ENCODE data around the gene UBXN6.

Gene UBXN6

GRCh38 chr19:4456843-4457653, 546 bp downstream of the UBXN6 start:
- peak; percentile 91 for DNase-seq (ENCODE audit: low spot score)

GRCh38 chr19:4456476-4456842, 1.1 kb downstream of the UBXN6 start:
- DNase-seq (ENCODE audit: low spot score), result peak; percentile 58

- peak; percentile 65 for DNase-seq (ENCODE audit: low spot score)
These were observed 1.7 kb downstream of the UBXN6 start for GRCh38 chr19:4455719-4456475.

- peak; percentile 78 for DNase-seq (ENCODE audit: low spot score)
These were observed 2.6 kb downstream of the UBXN6 start for GRCh38 chr19:4454747-4455718.

- no peak for DNase-seq (ENCODE audit: low spot score)
These were observed 4.1 kb downstream of the UBXN6 start for GRCh38 chr19:4453232-4454179.

GRCh38 chr19:4452230-4452990, 5.2 kb downstream of the UBXN6 start:
- DNase-seq (ENCODE audit: low spot score), result no peak

GRCh38 chr19:4449639-4450028, 8.0 kb downstream of the UBXN6 start:
- DNase-seq (ENCODE audit: low spot score), result no peak

- DNase-seq (ENCODE audit: low spot score), result no peak
These were observed 8.5 kb downstream of the UBXN6 start for GRCh38 chr19:4449022-4449638.

- DNase-seq (ENCODE audit: low spot score), result no peak
These were observed 9.2 kb downstream of the UBXN6 start for GRCh38 chr19:4448147-4448985.

- DNase-seq (ENCODE audit: low spot score), result no peak
These were observed 10.1 kb downstream of the UBXN6 start for GRCh38 chr19:4447327-4448146.

GRCh38 chr19:4446704-4447200, 10.8 kb downstream of the UBXN6 start:
- DNase-seq (ENCODE audit: low spot score), result no peak

- DNase-seq (ENCODE audit: low spot score), result no peak
These were observed 11.5 kb downstream of the UBXN6 start for GRCh38 chr19:4445963-4446703.

GRCh38 chr19:4444765-4445741, 12.5 kb downstream of the UBXN6 start:
- no peak for DNase-seq (ENCODE audit: low spot score)

- no peak for DNase-seq (ENCODE audit: low spot score)
These were observed 13.4 kb downstream of the UBXN6 start for GRCh38 chr19:4443966-4444764.

- DNase-seq (ENCODE audit: low spot score), result no peak
These were observed 14.4 kb downstream of the UBXN6 start for GRCh38 chr19:4443188-4443587.
